D341Med (cell line): Measurements from ENCODE around the gene TMOD2.

Experiments used
- DNase-seq: peaks from one replicate; pipeline ENCODE4 v3.0.0; 2012; ENCODE audit warnings: low spot score

TMOD2 gene

GRCh38 chr15:51750792-51751696, at the start of gene TMOD2:
Gene TMOD2, plus strand, starts transcription at chr15:51751597. Its CDS starts 14,845 bp downstream, at chr15:51766442.
- DNase-seq: peak; percentile 91

- DNase-seq: no peak
Observed at GRCh38 chr15:51702710-51703109, 48.7 kb upstream of the TMOD2 start.

GRCh38 chr15:51706291-51706690, 45.1 kb upstream of the TMOD2 start:
- no peak for DNase-seq

GRCh38 chr15:51706926-51707608, 44.3 kb upstream of the TMOD2 start:
- no peak for DNase-seq

- no peak for DNase-seq
Observed at GRCh38 chr15:51708013-51708412, 43.4 kb upstream of the TMOD2 start.

GRCh38 chr15:51709031-51709430, 42.4 kb upstream of the TMOD2 start:
- no peak for DNase-seq

GRCh38 chr15:51714162-51714561, 37.2 kb upstream of the TMOD2 start:
- no peak for DNase-seq

GRCh38 chr15:51714911-51715310, 36.5 kb upstream of the TMOD2 start:
- no peak for DNase-seq

- peak; percentile 67 for DNase-seq
Observed at GRCh38 chr15:51718219-51718618, 33.2 kb upstream of the TMOD2 start.

GRCh38 chr15:51718746-51719145, 32.7 kb upstream of the TMOD2 start:
- DNase-seq: no peak

GRCh38 chr15:51720201-51720995, 31.0 kb upstream of the TMOD2 start:
- no peak for DNase-seq

- no peak for DNase-seq
Observed at GRCh38 chr15:51721199-51721960, 30.0 kb upstream of the TMOD2 start.

GRCh38 chr15:51724199-51724598, 27.2 kb upstream of the TMOD2 start:
- DNase-seq: no peak

GRCh38 chr15:51724673-51725072, 26.7 kb upstream of the TMOD2 start:
- DNase-seq: no peak

- no peak for DNase-seq
Observed at GRCh38 chr15:51726302-51727073, 24.9 kb upstream of the TMOD2 start.

GRCh38 chr15:51727141-51727897, 24.1 kb upstream of the TMOD2 start:
- DNase-seq: no peak

- no peak for DNase-seq
Observed at GRCh38 chr15:51731549-51732267, 19.7 kb upstream of the TMOD2 start.

- DNase-seq: no peak
Observed at GRCh38 chr15:51732646-51733045, 18.8 kb upstream of the TMOD2 start.

- DNase-seq: no peak
Observed at GRCh38 chr15:51735228-51736010, 16.0 kb upstream of the TMOD2 start.
